Testis (tissue), 2 donors: ENCODE data around the gene SLC7A7.

ENCODE experiments used
- POLR2A ChIP-seq: fragments of 450-650 bp; IDR thresholded peaks from one replicate; pipeline ENCODE4 v1.6.1; 2017; ENCODE audit warnings: antibody characterized with exemption, mild to moderate bottlenecking, moderate library complexity
- TF ChIP-seq, protein P1 (sequence below), 3 experiments: fragments of 450-650 bp in 2 of 3; fragments of 200-600 bp in 1 of 3; sonication (generic) in 1 of 3; IDR thresholded peaks; one replicate each; pipeline ENCODE4 v1.5.1; 2016 to 2019; ENCODE audit warnings: antibody characterized with exemption in 3 of 3, mild to moderate bottlenecking in 2 of 3, moderate library complexity in 1 of 3

DNA sequence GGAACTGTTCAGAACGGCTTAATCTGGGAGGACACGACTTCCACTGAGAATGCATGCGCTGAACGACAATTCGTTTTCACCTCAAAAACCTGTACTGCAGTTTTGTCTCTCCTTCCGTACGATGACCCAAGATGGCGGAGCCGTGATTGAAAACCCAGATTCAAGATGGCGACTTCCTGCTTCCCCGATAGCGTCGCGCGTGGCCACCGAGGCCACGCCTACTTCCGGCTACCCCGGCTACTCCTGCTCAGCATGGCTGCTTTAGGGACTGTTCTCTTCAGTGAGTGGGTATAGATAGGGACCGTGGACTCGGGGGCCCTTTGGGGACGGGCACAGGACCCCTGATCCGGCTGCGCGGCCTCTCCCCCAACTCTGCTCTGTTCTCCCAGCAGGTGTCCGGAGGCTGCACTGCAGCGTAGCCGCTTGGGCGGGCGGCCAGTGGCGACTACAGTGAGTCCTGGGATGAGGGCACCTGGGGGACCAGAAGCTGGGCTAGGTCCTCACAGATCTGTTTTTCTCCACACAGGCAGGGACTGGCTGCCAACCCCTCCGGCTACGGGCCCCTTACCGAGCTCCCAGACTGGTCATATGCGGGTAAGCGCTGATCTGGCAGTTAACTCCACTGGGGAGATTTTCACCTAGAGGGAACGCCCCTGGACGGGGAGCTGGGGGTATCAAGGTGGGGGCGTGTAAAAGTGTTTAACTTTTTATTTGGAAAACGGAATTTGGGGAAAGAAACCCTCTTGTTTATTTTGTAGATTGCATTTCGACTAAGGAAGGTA, 14.6 kb upstream of the SLC7A7 start, which contains the start of gene MRPL52:
- TF ChIP-seq, protein P1, sequence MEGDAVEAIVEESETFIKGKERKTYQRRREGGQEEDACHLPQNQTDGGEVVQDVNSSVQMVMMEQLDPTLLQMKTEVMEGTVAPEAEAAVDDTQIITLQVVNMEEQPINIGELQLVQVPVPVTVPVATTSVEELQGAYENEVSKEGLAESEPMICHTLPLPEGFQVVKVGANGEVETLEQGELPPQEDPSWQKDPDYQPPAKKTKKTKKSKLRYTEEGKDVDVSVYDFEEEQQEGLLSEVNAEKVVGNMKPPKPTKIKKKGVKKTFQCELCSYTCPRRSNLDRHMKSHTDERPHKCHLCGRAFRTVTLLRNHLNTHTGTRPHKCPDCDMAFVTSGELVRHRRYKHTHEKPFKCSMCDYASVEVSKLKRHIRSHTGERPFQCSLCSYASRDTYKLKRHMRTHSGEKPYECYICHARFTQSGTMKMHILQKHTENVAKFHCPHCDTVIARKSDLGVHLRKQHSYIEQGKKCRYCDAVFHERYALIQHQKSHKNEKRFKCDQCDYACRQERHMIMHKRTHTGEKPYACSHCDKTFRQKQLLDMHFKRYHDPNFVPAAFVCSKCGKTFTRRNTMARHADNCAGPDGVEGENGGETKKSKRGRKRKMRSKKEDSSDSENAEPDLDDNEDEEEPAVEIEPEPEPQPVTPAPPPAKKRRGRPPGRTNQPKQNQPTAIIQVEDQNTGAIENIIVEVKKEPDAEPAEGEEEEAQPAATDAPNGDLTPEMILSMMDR (IDR thresholded peaks at IDR 0.05): no peak
- TF ChIP-seq POLR2A: no peak
